ENCODE data around the gene SLITRK4. TPM values are rescaled to one million over a fixed set of nuclear protein-coding genes. Genes with fewer than 3 reads are reported as not detected.

The SLITRK4 gene
- total RNA-seq, 1 donor from 2014 or later, result 0.11 TPM

DNA sequence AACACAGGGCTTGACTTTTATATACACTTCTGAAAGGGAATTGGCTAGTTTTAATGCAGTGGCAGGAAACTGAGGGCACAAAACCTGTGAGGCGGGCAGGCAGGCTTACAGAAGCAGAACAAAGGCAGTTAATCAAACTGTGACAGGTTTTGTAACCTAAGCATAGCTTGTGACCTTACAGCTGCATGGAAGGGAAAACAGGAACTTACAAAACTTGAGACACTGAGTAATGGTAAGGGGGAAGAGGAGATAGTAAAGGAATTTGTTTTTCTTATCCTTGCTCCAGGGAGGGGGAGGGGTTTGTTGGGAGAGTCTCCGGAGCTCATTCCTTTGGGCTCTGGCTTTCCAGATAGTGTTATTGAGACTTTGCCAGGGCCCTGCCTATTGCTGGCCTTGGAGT, 55.6 kb downstream of the SLITRK4 start:
- Mint-ChIP-seq H3K4me3 (ENCODE audit: unreplicated experiment) (no peak overlapping the region), H3K4me1 (ENCODE audit: unreplicated experiment) (no peaks in the 10 kb centered on the region), H3K27ac (ENCODE audit: unreplicated experiment) (no peak overlapping the region), H3K27me3 (ENCODE audit: unreplicated experiment) (no peaks in the 10 kb centered on the region), H3K9me3 (ENCODE audit: unreplicated experiment) (peaks cover 25% of the 10 kb centered on the region), H3K36me3 (ENCODE audit: unreplicated experiment) (no peaks in the 10 kb centered on the region)
- no peak for DNase-seq (ENCODE audit: extremely low spot score, unreplicated experiment)
- TF ChIP-seq, protein P1, sequence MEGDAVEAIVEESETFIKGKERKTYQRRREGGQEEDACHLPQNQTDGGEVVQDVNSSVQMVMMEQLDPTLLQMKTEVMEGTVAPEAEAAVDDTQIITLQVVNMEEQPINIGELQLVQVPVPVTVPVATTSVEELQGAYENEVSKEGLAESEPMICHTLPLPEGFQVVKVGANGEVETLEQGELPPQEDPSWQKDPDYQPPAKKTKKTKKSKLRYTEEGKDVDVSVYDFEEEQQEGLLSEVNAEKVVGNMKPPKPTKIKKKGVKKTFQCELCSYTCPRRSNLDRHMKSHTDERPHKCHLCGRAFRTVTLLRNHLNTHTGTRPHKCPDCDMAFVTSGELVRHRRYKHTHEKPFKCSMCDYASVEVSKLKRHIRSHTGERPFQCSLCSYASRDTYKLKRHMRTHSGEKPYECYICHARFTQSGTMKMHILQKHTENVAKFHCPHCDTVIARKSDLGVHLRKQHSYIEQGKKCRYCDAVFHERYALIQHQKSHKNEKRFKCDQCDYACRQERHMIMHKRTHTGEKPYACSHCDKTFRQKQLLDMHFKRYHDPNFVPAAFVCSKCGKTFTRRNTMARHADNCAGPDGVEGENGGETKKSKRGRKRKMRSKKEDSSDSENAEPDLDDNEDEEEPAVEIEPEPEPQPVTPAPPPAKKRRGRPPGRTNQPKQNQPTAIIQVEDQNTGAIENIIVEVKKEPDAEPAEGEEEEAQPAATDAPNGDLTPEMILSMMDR (IDR thresholded peaks at IDR 0.05), result no peak

Other genes with a start within 250 kb of the SLITRK4 start
- not detected in 2 replicates for gene SPANXN3, start 118.6 kb downstream of the SLITRK4 start, total RNA-seq
- gene SPANXN2, start 84.7 kb upstream of the SLITRK4 start, total RNA-seq, result not detected in 2 replicates
- gene UBE2NL, start 248.0 kb upstream of the SLITRK4 start, total RNA-seq, result not detected in 2 replicates

Data from osteocyte (in vitro differentiated cells).